OCI-LY1 (cell line): ENCODE measurements around the gene ZBTB21.

Source experiments
- H2AFZ ChIP-seq: fragments of 200-600 bp; sonication (generic), shearing (Covaris generic); 2 replicates; pipeline ENCODE4 v1.6.0; 2014; ENCODE audit warnings: antibody characterized with exemption, mild to moderate bottlenecking, low read length
- H3F3A ChIP-seq: fragments of 200-600 bp; sonication (generic), shearing (Covaris generic); 2 replicates; pipeline ENCODE4 v1.6.0; 2014; ENCODE audit warnings: mild to moderate bottlenecking, antibody characterized with exemption, low read length, moderate library complexity; ENCODE audit not compliant: insufficient read depth
- H3K27ac ChIP-seq: fragments of 200-600 bp; sonication (generic); 2 replicates; pipeline ENCODE4 v1.5.1; 2014; ENCODE audit warnings: low read length, mixed run types, mild to moderate bottlenecking, low read depth; ENCODE audit not compliant: poor library complexity, severe bottlenecking
- H3K27me3 ChIP-seq: fragments of 200-600 bp; sonication (generic); 2 replicates; pipeline ENCODE4 v1.6.0; 2014; ENCODE audit warnings: antibody characterized with exemption, mild to moderate bottlenecking, low read length, moderate library complexity; ENCODE audit not compliant: insufficient read depth
- H3K36me3 ChIP-seq: fragments of 200-600 bp; sonication (generic); 2 replicates; pipeline ENCODE4 v1.6.1; 2014; ENCODE audit warnings: mild to moderate bottlenecking, antibody characterized with exemption, low read length, moderate library complexity, mixed read lengths; ENCODE audit not compliant: insufficient read depth
- H3K4me1 ChIP-seq: fragments of 200-600 bp; sonication (generic); 2 replicates; pipeline ENCODE4 v1.5.1; 2014; ENCODE audit warnings: mild to moderate bottlenecking, low read length, moderate library complexity; ENCODE audit not compliant: insufficient read depth, severe bottlenecking
- H3K4me2 ChIP-seq: fragments of 200-600 bp; sonication (generic), shearing (Covaris generic); 2 replicates; pipeline ENCODE4 v1.6.1; 2014; ENCODE audit warnings: low read length
- H3K4me3 ChIP-seq: fragments of 200-600 bp; sonication (generic); 2 replicates; pipeline ENCODE4 v1.5.1; 2014; ENCODE audit warnings: low read length, low read depth, mild to moderate bottlenecking, mixed read lengths; ENCODE audit not compliant: poor library complexity, severe bottlenecking
- H3K79me2 ChIP-seq: fragments of 200-600 bp; shearing (Covaris generic); 2 replicates; pipeline ENCODE4 v1.6.1; 2016; ENCODE audit warnings: mixed run types, low read length, mixed read lengths; ENCODE audit not compliant: insufficient read depth
- H3K9ac ChIP-seq: fragments of 200-600 bp; sonication (generic), shearing (Covaris generic); 2 replicates; pipeline ENCODE4 v1.6.1; 2014; ENCODE audit warnings: mild to moderate bottlenecking, low read length, mixed read lengths
- H3K9me2 ChIP-seq: fragments of 200-600 bp; sonication (generic), shearing (Covaris generic); 2 replicates; pipeline ENCODE4 v1.6.1; 2014; ENCODE audit warnings: low read depth, mild to moderate bottlenecking, low read length, mixed read lengths
- H3K9me3 ChIP-seq: fragments of 200-600 bp; shearing (Covaris generic); 2 replicates; pipeline ENCODE4 v1.6.1; 2014; ENCODE audit warnings: low read length, mixed read lengths
- H4K20me1 ChIP-seq: fragments of 200-600 bp; sonication (generic), shearing (Covaris generic); 2 replicates; pipeline ENCODE4 v1.6.0; 2016; ENCODE audit warnings: mild to moderate bottlenecking, low read length; ENCODE audit not compliant: insufficient read depth
- EZH2 ChIP-seq: fragments of 200-600 bp; sonication (generic), shearing (Covaris generic); IDR thresholded peaks from 2 replicates; pipeline ENCODE4 v1.8.0; 2017; ENCODE audit warnings: borderline replicate concordance, mixed run types, mild to moderate bottlenecking, antibody characterized with exemption, low read length, moderate library complexity, mixed read lengths
- TF ChIP-seq, protein P1 (sequence below): fragments of 200-600 bp; sonication (generic), shearing (Covaris generic); IDR thresholded peaks from 2 replicates; pipeline ENCODE4 v1.5.1; 2017; ENCODE audit warnings: mild to moderate bottlenecking, antibody characterized with exemption, low read length, moderate library complexity, mixed read lengths

The ZBTB21 gene

DNA sequence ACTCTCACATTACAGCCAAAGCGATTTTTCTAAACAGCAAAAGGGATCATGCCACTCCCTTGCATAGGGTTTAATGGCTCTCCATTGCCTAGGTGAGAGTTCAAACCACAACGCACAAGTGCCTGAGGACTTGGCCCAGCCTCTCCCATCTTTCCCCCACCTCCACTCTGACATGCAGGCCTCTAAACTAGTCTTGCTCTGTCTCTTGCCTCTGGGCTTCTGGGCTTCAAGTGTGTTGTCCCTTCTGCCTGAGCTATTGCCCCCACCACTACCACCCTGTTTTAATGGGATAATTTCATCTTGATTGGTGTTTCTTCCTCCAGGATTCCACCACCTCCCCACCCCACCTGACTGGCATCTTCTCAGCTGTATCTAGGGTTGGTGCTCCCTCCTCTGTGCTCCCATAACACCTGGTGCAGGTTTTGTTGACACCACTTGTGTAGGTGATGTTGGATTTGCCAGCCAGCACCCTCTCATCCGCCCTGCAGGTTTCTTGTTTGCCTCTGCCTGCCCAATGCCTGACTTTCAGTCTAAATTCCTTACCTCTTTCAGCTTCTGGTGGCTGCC is 2.7 kb upstream of the ZBTB21 start:
- Histone ChIP-seq H3K4me3 (no peak overlapping the region), H3K9me3 (no peaks in the 10 kb centered on the region), H3K27ac (peak overlapping the region; percentile 2), H3K4me1 (peaks cover 33% of the 10 kb centered on the region), H4K20me1 (no peaks in the 10 kb centered on the region), H3F3A (no peaks in the 10 kb centered on the region), H2AFZ (no peak overlapping the region), H3K9me2 (no peaks in the 10 kb centered on the region), H3K36me3 (peaks cover 6% of the 10 kb centered on the region; the same call in 1 of the 2 replicates), H3K9ac (no peak overlapping the region), H3K4me2 (no peak overlapping the region), H3K79me2 (no peaks in the 10 kb centered on the region), H3K27me3 (no peaks in the 10 kb centered on the region)
- TF ChIP-seq, protein P1, sequence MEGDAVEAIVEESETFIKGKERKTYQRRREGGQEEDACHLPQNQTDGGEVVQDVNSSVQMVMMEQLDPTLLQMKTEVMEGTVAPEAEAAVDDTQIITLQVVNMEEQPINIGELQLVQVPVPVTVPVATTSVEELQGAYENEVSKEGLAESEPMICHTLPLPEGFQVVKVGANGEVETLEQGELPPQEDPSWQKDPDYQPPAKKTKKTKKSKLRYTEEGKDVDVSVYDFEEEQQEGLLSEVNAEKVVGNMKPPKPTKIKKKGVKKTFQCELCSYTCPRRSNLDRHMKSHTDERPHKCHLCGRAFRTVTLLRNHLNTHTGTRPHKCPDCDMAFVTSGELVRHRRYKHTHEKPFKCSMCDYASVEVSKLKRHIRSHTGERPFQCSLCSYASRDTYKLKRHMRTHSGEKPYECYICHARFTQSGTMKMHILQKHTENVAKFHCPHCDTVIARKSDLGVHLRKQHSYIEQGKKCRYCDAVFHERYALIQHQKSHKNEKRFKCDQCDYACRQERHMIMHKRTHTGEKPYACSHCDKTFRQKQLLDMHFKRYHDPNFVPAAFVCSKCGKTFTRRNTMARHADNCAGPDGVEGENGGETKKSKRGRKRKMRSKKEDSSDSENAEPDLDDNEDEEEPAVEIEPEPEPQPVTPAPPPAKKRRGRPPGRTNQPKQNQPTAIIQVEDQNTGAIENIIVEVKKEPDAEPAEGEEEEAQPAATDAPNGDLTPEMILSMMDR: no peak
- no peak for TF ChIP-seq EZH2

DNA sequence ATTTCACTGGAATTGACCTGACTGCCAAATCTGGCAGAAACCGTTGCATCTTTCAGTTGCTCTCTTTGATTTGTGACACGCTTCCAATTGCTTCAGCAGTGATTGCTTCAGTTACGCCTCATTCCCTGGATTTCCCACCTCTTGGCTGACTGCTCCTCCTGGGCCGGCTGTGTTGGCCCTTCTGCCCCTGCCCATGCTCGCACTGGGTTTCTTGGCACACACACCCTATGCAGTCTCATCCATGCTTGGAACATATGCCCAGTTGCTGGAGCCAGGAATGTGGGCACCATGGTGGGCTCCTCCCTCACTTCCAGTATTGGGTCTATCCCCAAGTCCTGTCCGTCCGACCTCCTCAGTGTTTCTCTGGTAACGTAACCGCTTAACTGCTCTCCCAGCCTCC is 2.2 kb upstream of the ZBTB21 start:
- Histone ChIP-seq H3K9me2 (no peaks in the 10 kb centered on the region), H2AFZ (no peak overlapping the region), H3K4me2 (no peak overlapping the region), H3K79me2 (no peaks in the 10 kb centered on the region), H3K9me3 (no peaks in the 10 kb centered on the region), H3K4me3 (no peak overlapping the region), H3K4me1 (peaks cover 38% of the 10 kb centered on the region), H3K36me3 (peaks cover 11% of the 10 kb centered on the region; the same call in 1 of the 2 replicates), H3K9ac (no peak overlapping the region), H3F3A (no peaks in the 10 kb centered on the region), H3K27me3 (no peaks in the 10 kb centered on the region), H3K27ac (peak overlapping the region; percentile 22), H4K20me1 (no peaks in the 10 kb centered on the region)
- TF ChIP-seq, protein P1: no peak
- no peak for TF ChIP-seq EZH2

DNA sequence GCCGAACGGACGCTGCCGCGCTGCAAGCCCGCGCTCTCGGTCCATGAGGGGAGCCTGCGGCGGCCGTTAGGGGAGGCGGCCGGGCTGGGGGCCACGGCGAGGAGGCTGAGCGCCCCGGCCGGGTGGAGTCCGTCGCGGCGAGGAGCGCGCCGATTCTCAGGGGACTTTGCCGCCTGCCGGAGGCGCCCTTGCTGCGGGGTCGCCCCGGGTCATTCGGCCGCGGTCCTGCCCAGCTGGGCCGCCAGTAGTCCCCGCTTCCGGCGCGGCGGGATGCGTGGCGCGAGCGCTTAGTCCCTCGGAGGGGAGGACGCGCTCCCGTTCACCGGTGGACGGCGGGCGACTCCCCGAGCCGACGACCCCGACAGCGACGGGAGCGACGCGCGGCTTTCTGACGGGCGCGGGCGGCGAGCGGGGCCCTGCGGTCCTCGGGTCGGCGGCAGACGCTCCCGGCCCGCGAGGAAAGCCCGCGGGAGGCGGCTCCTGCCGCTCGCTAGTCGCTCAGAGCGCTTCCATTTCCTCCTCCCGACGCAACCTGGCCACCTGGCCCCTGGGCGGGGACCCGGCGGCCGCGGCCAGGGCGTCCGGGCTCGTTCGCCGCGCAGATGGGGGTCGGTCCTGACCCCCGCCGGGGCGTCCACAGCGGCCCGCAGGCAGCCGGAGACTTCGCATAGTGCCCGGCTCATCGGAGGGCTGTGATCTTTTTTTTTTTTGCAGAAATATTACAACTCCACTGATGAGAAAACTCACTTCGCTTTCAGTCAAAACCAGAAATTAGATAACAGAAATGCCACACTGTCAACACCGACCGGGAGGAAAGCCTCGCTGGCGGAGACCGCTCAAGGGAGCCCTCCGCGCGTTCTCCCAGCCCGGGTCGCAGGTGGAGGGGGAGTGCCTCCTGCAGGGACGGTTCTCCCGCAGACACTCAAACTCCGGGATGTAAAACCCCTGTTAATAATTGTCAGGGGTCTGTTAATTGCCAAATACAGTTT is 641 bp upstream of the ZBTB21 start:
- Histone ChIP-seq H3K79me2 (no peaks in the 10 kb centered on the region), H3K9me2 (no peaks in the 10 kb centered on the region), H3K4me2 (peak overlapping the region; percentile 84), H3K27me3 (no peaks in the 10 kb centered on the region), H4K20me1 (no peaks in the 10 kb centered on the region), H2AFZ (no peak overlapping the region), H3K4me3 (peak overlapping the region; percentile 86), H3K9me3 (no peaks in the 10 kb centered on the region), H3K27ac (peak overlapping the region; percentile 22), H3K9ac (peak overlapping the region; percentile 88), H3K4me1 (peaks cover 39% of the 10 kb centered on the region), H3K36me3 (peaks cover 19% of the 10 kb centered on the region), H3F3A (no peaks in the 10 kb centered on the region)
- no peak for TF ChIP-seq EZH2
- TF ChIP-seq, protein P1: peak; percentile 16; the same call in 1 of the 2 replicates
